ENCODE results near the gene TAP2.
"Not testable (repeated sequence)": the region's sequence is repeated elsewhere in the genome, so short reads cannot be mapped to it uniquely, and the experiment has no call there.

Gene TAP2

DNA sequence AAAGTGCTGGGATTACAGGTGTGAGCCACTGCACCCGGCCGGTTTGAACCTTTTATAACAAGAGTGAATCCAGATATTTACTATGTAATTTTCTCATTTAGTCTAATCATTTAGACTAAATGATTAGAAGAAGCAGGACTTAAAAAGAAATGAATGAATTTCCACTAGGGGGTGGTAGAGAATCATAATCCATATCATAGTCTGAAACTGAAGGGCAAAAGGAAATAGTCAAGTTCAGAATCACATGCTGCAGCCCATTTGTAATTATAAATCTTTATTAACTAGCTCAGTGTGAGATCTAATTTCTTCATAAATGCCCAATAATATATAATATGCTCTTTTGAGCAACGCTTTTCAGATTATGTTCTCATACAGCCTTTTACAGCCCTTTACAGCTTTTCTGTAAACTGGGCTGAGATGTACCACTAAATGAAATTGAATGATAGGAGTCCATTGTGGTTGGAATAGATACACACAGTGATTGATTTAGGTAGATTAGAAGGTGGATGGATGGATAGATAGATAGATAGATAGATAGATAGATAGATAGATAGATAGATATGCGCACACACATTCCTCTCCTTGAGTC lies 47.3 kb upstream of the TAP2 start:
- TF ChIP-seq EZH2phosphoT487 (conservative IDR thresholded peaks at IDR 0.05; ENCODE audit: low read length) (no peak), CTCF (IDR thresholded peaks at IDR 0.05; ENCODE audit: insufficient read depth, low read length, poor library complexity, severe bottlenecking) (peak; percentile 74)
- H2AFZ ChIP-seq (ENCODE audit: low read depth, low read length, severe bottlenecking) = peak overlapping the region; percentile 18
- no peaks in the 10 kb centered on the region for H3K9me3 ChIP-seq (ENCODE audit: insufficient read depth, low read length)
- no peaks in the 10 kb centered on the region for H3K79me2 ChIP-seq (ENCODE audit: insufficient read depth, low read length)
- no peak overlapping the region for H3K9ac ChIP-seq (ENCODE audit: low read length)
- no peak overlapping the region for H3K4me3 ChIP-seq (ENCODE audit: insufficient read depth, low read length, poor library complexity, severe bottlenecking)
- no peaks in the 10 kb centered on the region for H4K20me1 ChIP-seq (ENCODE audit: low read depth, low read length)
- H3F3A ChIP-seq (ENCODE audit: insufficient read depth) = peaks cover 9% of the 10 kb centered on the region; the same call in 1 of the 2 replicates
- H3K27me3 ChIP-seq (ENCODE audit: low read length) = no peaks in the 10 kb centered on the region
- no peaks in the 10 kb centered on the region for H3K36me3 ChIP-seq (ENCODE audit: low read length)
- no peaks in the 10 kb centered on the region for H3K9me2 ChIP-seq (replicated peaks; ENCODE audit: insufficient read depth, low read length)
- no peak overlapping the region for H3K27ac ChIP-seq (ENCODE audit: low read depth, low read length)
- no peak overlapping the region for H3K4me2 ChIP-seq (ENCODE audit: low read depth, low read length, poor library complexity, severe bottlenecking)

DNA sequence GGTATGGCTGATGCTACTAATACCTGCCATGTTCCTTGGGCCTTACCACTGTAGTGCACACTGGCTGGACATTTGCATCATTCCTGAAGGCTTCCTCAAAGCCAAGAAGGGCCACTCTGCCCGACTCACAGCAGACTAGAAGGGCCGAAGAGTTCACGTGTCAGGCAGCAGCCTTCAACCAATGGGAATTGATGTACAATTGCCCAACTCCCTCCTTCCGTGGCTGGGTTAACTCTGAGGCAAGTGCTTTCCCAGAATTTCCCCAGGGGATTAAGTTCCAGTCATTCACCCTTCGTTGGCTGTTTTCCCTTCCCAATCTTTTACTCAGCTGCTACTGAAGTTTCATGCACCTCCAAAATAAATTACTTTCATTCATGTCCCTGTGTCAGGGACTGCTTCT lies 45.2 kb upstream of the TAP2 start:
- Histone ChIP-seq H3K79me2 (ENCODE audit: insufficient read depth, low read length) (no peaks in the 10 kb centered on the region), H3K9ac (ENCODE audit: low read length) (no peak overlapping the region), H4K20me1 (ENCODE audit: low read depth, low read length) (no peaks in the 10 kb centered on the region), H3K9me2 (replicated peaks; ENCODE audit: insufficient read depth, low read length) (no peaks in the 10 kb centered on the region), H3F3A (ENCODE audit: insufficient read depth) (no peaks in the 10 kb centered on the region), H2AFZ (ENCODE audit: low read depth, low read length, severe bottlenecking) (no peak overlapping the region), H3K9me3 (ENCODE audit: insufficient read depth, low read length) (no peaks in the 10 kb centered on the region), H3K4me2 (ENCODE audit: low read depth, low read length, poor library complexity, severe bottlenecking) (no peak overlapping the region), H3K27me3 (ENCODE audit: low read length) (no peaks in the 10 kb centered on the region), H3K4me3 (ENCODE audit: insufficient read depth, low read length, poor library complexity, severe bottlenecking) (no peak overlapping the region), H3K27ac (ENCODE audit: low read depth, low read length) (no peak overlapping the region), H3K36me3 (ENCODE audit: low read length) (no peaks in the 10 kb centered on the region)
- no peak for TF ChIP-seq EZH2phosphoT487 (conservative IDR thresholded peaks at IDR 0.05; ENCODE audit: low read length)
- no peak for TF ChIP-seq CTCF (IDR thresholded peaks at IDR 0.05; ENCODE audit: insufficient read depth, low read length, poor library complexity, severe bottlenecking)

DNA sequence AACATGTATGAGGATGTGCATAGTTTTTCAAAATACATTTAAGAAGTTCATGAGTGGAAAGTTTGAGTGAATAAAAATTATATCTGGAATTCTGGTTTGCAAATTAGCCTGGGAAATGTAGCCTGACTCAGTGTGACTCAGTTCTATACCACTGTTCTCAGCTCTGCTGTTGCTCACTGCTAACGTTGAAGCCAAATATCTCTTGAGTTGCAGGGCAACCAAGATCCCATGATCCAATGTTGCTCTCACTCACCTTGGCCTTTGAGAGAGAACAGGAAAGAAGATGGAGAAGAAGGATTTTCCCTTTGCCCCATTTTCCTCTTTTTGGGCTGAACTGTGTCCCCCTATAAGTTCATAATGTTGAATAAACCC lies 44.3 kb upstream of the TAP2 start:
- Histone ChIP-seq H3K9me2 (replicated peaks; ENCODE audit: insufficient read depth, low read length) (no peaks in the 10 kb centered on the region), H3F3A (ENCODE audit: insufficient read depth) (no peaks in the 10 kb centered on the region), H3K4me3 (ENCODE audit: insufficient read depth, low read length, poor library complexity, severe bottlenecking) (no peak overlapping the region), H2AFZ (ENCODE audit: low read depth, low read length, severe bottlenecking) (no peak overlapping the region), H3K4me2 (ENCODE audit: low read depth, low read length, poor library complexity, severe bottlenecking) (no peak overlapping the region), H3K9ac (ENCODE audit: low read length) (no peak overlapping the region), H3K36me3 (ENCODE audit: low read length) (no peaks in the 10 kb centered on the region), H3K79me2 (ENCODE audit: insufficient read depth, low read length) (no peaks in the 10 kb centered on the region), H3K27ac (ENCODE audit: low read depth, low read length) (no peak overlapping the region), H3K27me3 (ENCODE audit: low read length) (no peaks in the 10 kb centered on the region), H3K9me3 (ENCODE audit: insufficient read depth, low read length) (no peaks in the 10 kb centered on the region), H4K20me1 (ENCODE audit: low read depth, low read length) (no peaks in the 10 kb centered on the region)
- TF ChIP-seq CTCF (IDR thresholded peaks at IDR 0.05; ENCODE audit: insufficient read depth, low read length, poor library complexity, severe bottlenecking) (no peak), EZH2phosphoT487 (conservative IDR thresholded peaks at IDR 0.05; ENCODE audit: low read length) (no peak)

- H3K36me3 ChIP-seq (ENCODE audit: low read length); H2AFZ ChIP-seq (ENCODE audit: low read depth, low read length, severe bottlenecking); H3K9ac ChIP-seq (ENCODE audit: low read length); H3K27ac ChIP-seq (ENCODE audit: low read depth, low read length); H3K9me3 ChIP-seq (ENCODE audit: insufficient read depth, low read length); H3F3A ChIP-seq (ENCODE audit: insufficient read depth); H3K4me3 ChIP-seq (ENCODE audit: insufficient read depth, low read length, poor library complexity, severe bottlenecking); H3K9me2 ChIP-seq (replicated peaks; ENCODE audit: insufficient read depth, low read length); H4K20me1 ChIP-seq (ENCODE audit: low read depth, low read length); H3K79me2 ChIP-seq (ENCODE audit: insufficient read depth, low read length); H3K27me3 ChIP-seq (ENCODE audit: low read length); H3K4me2 ChIP-seq (ENCODE audit: low read depth, low read length, poor library complexity, severe bottlenecking): not testable (repeated sequence)
These were observed 42.4 kb upstream of the TAP2 start for GRCh38 chr6:32880962-32881361.

Data from SU-DHL-6 (cell line).